ENCODE data around the gene ZDHHC3. TPM values are rescaled to one million over a fixed set of nuclear protein-coding genes. Genes with fewer than 3 reads are reported as not detected.
A peak's percentile ranks its signal among the peaks of the same experiment; 100 is the strongest.

The ZDHHC3 gene
- polyA plus RNA-seq: 10 to 100 TPM; 54.3 to 91.3 (median 58.3) TPM
- long read RNA-seq, donor 1: 0 reads
- long read RNA-seq, donor 2, transcript ZDHHC3-205 (7 exons, 2,687 nt): major isoform, 6 of 6 reads
- long read RNA-seq, donor 2, partial matches to known transcripts: 0 of 6 reads
- long read RNA-seq, donor 2, other reads (novel, unspliced or antisense): 0 of 6 reads
- long read RNA-seq, donor 3, transcript ZDHHC3-205 (7 exons, 2,687 nt): major isoform, 7 of 8 reads
- long read RNA-seq, donor 3, partial matches to known transcripts: 0 of 8 reads
- long read RNA-seq, donor 3, other reads (novel, unspliced or antisense): 0 of 8 reads
- long read RNA-seq, donor 4: 0 reads
- long read RNA-seq, donor 5, partial matches to known transcripts: 0 of 4 reads
- long read RNA-seq, donor 5, other reads (novel, unspliced or antisense): 0 of 4 reads
- long read RNA-seq, donor 6, transcript ZDHHC3-205 (7 exons, 2,687 nt): major isoform, 7 of 8 reads
- long read RNA-seq, donor 6, partial matches to known transcripts: 0 of 8 reads
- long read RNA-seq, donor 6, other reads (novel, unspliced or antisense): 0 of 8 reads
- long read RNA-seq, donor 7: 0 reads
- long read RNA-seq, donor 8, partial matches to known transcripts: 0 of 1 reads
- long read RNA-seq, donor 8, other reads (novel, unspliced or antisense): 0 of 1 reads
- long read RNA-seq, donor 9, partial matches to known transcripts: 0 of 1 reads
- long read RNA-seq, donor 9, other reads (novel, unspliced or antisense): 0 of 1 reads
- long read RNA-seq, donor 10, transcript ZDHHC3-205 (7 exons, 2,687 nt): major isoform, 13 of 19 reads
- long read RNA-seq, donor 10, partial matches to known transcripts: 0 of 19 reads
- long read RNA-seq, donor 10, other reads (novel, unspliced or antisense): 0 of 19 reads

- 0 to 1% (median 0%) methylated on average over 80 to 82 of the region's 82 CpGs for WGBS, 3 donors
- H3K27ac ChIP-seq (ENCODE audit: low read depth in 1 of 3, low read length in 2 of 3): peak within 1 kb of the TSS; percentile 92 to 95 (median 94)
- H3K4me1 ChIP-seq (ENCODE audit: control insufficient read depth in 3 of 3, insufficient read depth in 2 of 3, low read depth in 1 of 3, low read length in 2 of 3): peaks cover 5 to 15% (median 9%) of the 10 kb centered on the region in 3 donors
- H3K4me3 ChIP-seq (ENCODE audit: low read depth in 1 of 3, low read length in 3 of 3): peak within 1 kb of the TSS; percentile 91 to 95 (median 94)
- H3K9me3 ChIP-seq (ENCODE audit: control insufficient read depth in 2 of 2, insufficient read depth in 1 of 2, low read depth in 1 of 2, low read length in 1 of 2): no peaks in the 10 kb centered on the region
- FAIRE-seq: no peak
- no peaks in the 10 kb centered on the region for H3K27me3 ChIP-seq (ENCODE audit: control insufficient read depth in 3 of 3, insufficient read depth in 3 of 3, low read length in 3 of 3)
- no peaks in the 10 kb centered on the region for H3K36me3 ChIP-seq (ENCODE audit: control insufficient read depth in 3 of 3, insufficient read depth in 2 of 3, low read depth in 1 of 3, low read length in 3 of 3)
- DNase-seq: peak; percentile 88 to 96
Measured at GRCh38 chr3:44976002-44976815, at the start of gene ZDHHC3, which contains the start of gene EXOSC7. TSS of gene ZDHHC3 (minus strand) at chr3:44976174. CDS start at chr3:44959436, 16,738 bp downstream. TSS of gene EXOSC7 (plus strand) at chr3:44976244. CDS start at chr3:44976278, 34 bp downstream.

DNA sequence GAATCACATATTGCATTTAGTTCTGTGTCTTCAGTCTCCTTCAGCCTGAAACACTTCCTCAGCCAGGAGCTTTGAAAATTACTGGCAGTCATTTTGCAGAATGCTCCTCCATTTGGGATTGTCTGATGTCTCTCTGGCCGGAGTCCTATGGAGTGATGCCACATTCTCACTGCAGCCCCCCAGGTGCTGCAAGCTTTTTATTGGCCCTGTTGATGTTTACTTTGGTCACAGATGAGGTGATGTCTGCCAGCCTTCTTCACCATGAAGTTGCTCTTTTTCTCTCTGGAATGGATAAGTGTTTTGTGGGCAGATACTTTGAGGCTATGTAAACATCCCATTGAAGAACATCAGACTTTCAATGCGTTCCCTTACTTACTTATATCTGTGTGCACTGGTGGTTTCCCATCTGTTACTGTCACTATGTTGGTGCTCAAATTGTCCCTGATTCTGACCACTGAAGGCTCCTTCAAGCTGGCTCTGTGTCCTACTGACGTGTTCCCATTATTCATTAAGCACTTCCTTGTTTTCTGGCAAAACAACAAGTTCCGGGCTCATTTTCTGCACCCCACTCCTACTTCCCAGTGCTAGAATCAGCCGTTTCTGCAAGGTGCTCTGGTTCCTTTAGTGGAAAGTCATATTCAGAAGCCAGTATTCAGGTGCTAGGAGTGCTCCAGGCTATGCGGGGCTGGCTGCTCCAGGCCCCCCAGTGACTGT is 48.7 kb upstream of the ZDHHC3 start:
- no peaks in the 10 kb centered on the region for H3K9me3 ChIP-seq (ENCODE audit: control insufficient read depth in 2 of 2, insufficient read depth in 1 of 2, low read depth in 1 of 2, low read length in 1 of 2)
- peaks cover 0 to 3% (median 0%) of the 10 kb centered on the region in 3 donors for H3K27me3 ChIP-seq (ENCODE audit: control insufficient read depth in 3 of 3, insufficient read depth in 3 of 3, low read length in 3 of 3)
- no peak for FAIRE-seq
- H3K4me3 ChIP-seq (ENCODE audit: low read depth in 1 of 3, low read length in 3 of 3): no peak overlapping the region
- DNase-seq: no peak
- H3K36me3 ChIP-seq (ENCODE audit: control insufficient read depth in 3 of 3, insufficient read depth in 2 of 3, low read depth in 1 of 3, low read length in 3 of 3): peaks cover 0 to under 1% (median 0%) of the 10 kb centered on the region in 3 donors
- H3K4me1 ChIP-seq (ENCODE audit: control insufficient read depth in 3 of 3, insufficient read depth in 2 of 3, low read depth in 1 of 3, low read length in 2 of 3): peaks cover 0 to 4% (median 0%) of the 10 kb centered on the region in 3 donors
- 49 to 67% (median 63%) methylated on average over 6 of the region's 6 CpGs for WGBS, 3 donors
- H3K27ac ChIP-seq (ENCODE audit: low read depth in 1 of 3, low read length in 2 of 3): peak overlapping the region in 1 of 3 donors; percentile 28

- Histone ChIP-seq H3K36me3 (ENCODE audit: control insufficient read depth in 3 of 3, insufficient read depth in 2 of 3, low read depth in 1 of 3, low read length in 3 of 3) (peaks cover 0 to 3% (median 0%) of the 10 kb centered on the region in 3 donors), H3K4me3 (ENCODE audit: low read depth in 1 of 3, low read length in 3 of 3) (no peak overlapping the region), H3K27me3 (ENCODE audit: control insufficient read depth in 3 of 3, insufficient read depth in 3 of 3, low read length in 3 of 3) (peaks cover 0 to 3% (median 0%) of the 10 kb centered on the region in 3 donors), H3K9me3 (ENCODE audit: control insufficient read depth in 2 of 2, insufficient read depth in 1 of 2, low read depth in 1 of 2, low read length in 1 of 2) (no peaks in the 10 kb centered on the region), H3K27ac (ENCODE audit: low read depth in 1 of 3, low read length in 2 of 3) (no peak overlapping the region), H3K4me1 (ENCODE audit: control insufficient read depth in 3 of 3, insufficient read depth in 2 of 3, low read depth in 1 of 3, low read length in 2 of 3) (peaks cover 0 to 4% (median 0%) of the 10 kb centered on the region in 3 donors)
- FAIRE-seq (no peak), DNase-seq (no peak)
- 53 to 74% (median 65%) methylated on average over 3 of the region's 3 CpGs for WGBS, 3 donors
Measured at GRCh38 chr3:45023675-45024074, 47.7 kb upstream of the ZDHHC3 start.

GRCh38 chr3:45021524-45022297 is 45.7 kb upstream of the ZDHHC3 start:
- FAIRE-seq (no peak), DNase-seq (no peak)
- Histone ChIP-seq H3K4me3 (ENCODE audit: low read depth in 1 of 3, low read length in 3 of 3) (no peak overlapping the region), H3K4me1 (ENCODE audit: control insufficient read depth in 3 of 3, insufficient read depth in 2 of 3, low read depth in 1 of 3, low read length in 2 of 3) (no peaks in the 10 kb centered on the region), H3K27ac (ENCODE audit: low read depth in 1 of 3, low read length in 2 of 3) (no peak overlapping the region), H3K27me3 (ENCODE audit: control insufficient read depth in 3 of 3, insufficient read depth in 3 of 3, low read length in 3 of 3) (peaks cover 0 to 3% (median 0%) of the 10 kb centered on the region in 3 donors), H3K9me3 (ENCODE audit: control insufficient read depth in 2 of 2, insufficient read depth in 1 of 2, low read depth in 1 of 2, low read length in 1 of 2) (no peaks in the 10 kb centered on the region), H3K36me3 (ENCODE audit: control insufficient read depth in 3 of 3, insufficient read depth in 2 of 3, low read depth in 1 of 3, low read length in 3 of 3) (peaks cover 0 to 4% (median 0%) of the 10 kb centered on the region in 3 donors)
- WGBS, 3 donors: 69 to 74% (median 71%) methylated on average over 12 of the region's 12 CpGs

DNA sequence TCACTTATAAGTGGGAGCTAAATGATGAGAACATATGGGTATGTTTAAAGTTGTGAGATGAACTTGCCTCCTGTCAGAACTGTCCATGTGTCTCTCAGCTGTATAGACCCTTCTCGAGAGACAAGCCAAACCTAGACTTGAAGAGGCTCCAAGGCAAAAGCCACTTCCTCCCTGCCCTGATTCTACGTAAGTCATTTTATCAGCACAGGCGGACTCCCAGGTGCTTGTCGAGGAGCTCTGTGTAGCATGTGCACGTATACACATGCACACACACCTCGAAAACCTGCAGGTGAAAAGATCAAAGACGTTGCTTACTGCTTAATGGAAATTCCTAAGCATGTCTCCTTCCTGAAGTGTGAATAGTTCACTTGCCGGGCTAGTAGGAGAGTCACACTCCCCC is 44.6 kb upstream of the ZDHHC3 start:
- FAIRE-seq (no peak), DNase-seq (no peak)
- WGBS, 3 donors: 66 to 73% (median 73%) methylated on average over 8 of the region's 8 CpGs
- Histone ChIP-seq H3K4me3 (ENCODE audit: low read depth in 1 of 3, low read length in 3 of 3) (no peak overlapping the region), H3K27me3 (ENCODE audit: control insufficient read depth in 3 of 3, insufficient read depth in 3 of 3, low read length in 3 of 3) (no peaks in the 10 kb centered on the region), H3K9me3 (ENCODE audit: control insufficient read depth in 2 of 2, insufficient read depth in 1 of 2, low read depth in 1 of 2, low read length in 1 of 2) (no peaks in the 10 kb centered on the region), H3K36me3 (ENCODE audit: control insufficient read depth in 3 of 3, insufficient read depth in 2 of 3, low read depth in 1 of 3, low read length in 3 of 3) (peaks cover 0 to 4% (median 0%) of the 10 kb centered on the region in 3 donors), H3K27ac (ENCODE audit: low read depth in 1 of 3, low read length in 2 of 3) (no peak overlapping the region), H3K4me1 (ENCODE audit: control insufficient read depth in 3 of 3, insufficient read depth in 2 of 3, low read depth in 1 of 3, low read length in 2 of 3) (no peaks in the 10 kb centered on the region)

- no peak for DNase-seq
- 69 to 92% (median 78%) methylated on average over 5 of the region's 5 CpGs for WGBS, 3 donors
- FAIRE-seq: no peak
Measured at GRCh38 chr3:45017821-45018220, 41.8 kb upstream of the ZDHHC3 start.

GRCh38 chr3:45016916-45017315 is 40.9 kb upstream of the ZDHHC3 start:
- no peaks in the 10 kb centered on the region for H3K4me1 ChIP-seq (ENCODE audit: control insufficient read depth in 3 of 3, insufficient read depth in 2 of 3, low read depth in 1 of 3, low read length in 2 of 3)
- 77 to 90% (median 89%) methylated on average over 2 of the region's 2 CpGs for WGBS, 3 donors
- no peaks in the 10 kb centered on the region for H3K27me3 ChIP-seq (ENCODE audit: control insufficient read depth in 3 of 3, insufficient read depth in 3 of 3, low read length in 3 of 3)
- H3K27ac ChIP-seq (ENCODE audit: low read depth in 1 of 3, low read length in 2 of 3): no peak overlapping the region
- FAIRE-seq (no peak), DNase-seq (no peak)
- H3K4me3 ChIP-seq (ENCODE audit: low read depth in 1 of 3, low read length in 3 of 3): no peak overlapping the region
- H3K36me3 ChIP-seq (ENCODE audit: control insufficient read depth in 3 of 3, insufficient read depth in 2 of 3, low read depth in 1 of 3, low read length in 3 of 3): peaks cover 0 to 22% (median 0%) of the 10 kb centered on the region in 3 donors
- H3K9me3 ChIP-seq (ENCODE audit: control insufficient read depth in 2 of 2, insufficient read depth in 1 of 2, low read depth in 1 of 2, low read length in 1 of 2): no peaks in the 10 kb centered on the region

More at GRCh38 chr3:45017821-45018220, 41.8 kb upstream of the ZDHHC3 start:
- no peaks in the 10 kb centered on the region for H3K27me3 ChIP-seq (ENCODE audit: control insufficient read depth in 3 of 3, insufficient read depth in 3 of 3, low read length in 3 of 3)
- H3K4me3 ChIP-seq (ENCODE audit: low read depth in 1 of 3, low read length in 3 of 3): no peak overlapping the region
- H3K27ac ChIP-seq (ENCODE audit: low read depth in 1 of 3, low read length in 2 of 3): no peak overlapping the region
- H3K36me3 ChIP-seq (ENCODE audit: control insufficient read depth in 3 of 3, insufficient read depth in 2 of 3, low read depth in 1 of 3, low read length in 3 of 3): peaks cover 0 to 17% (median 0%) of the 10 kb centered on the region in 3 donors
- H3K4me1 ChIP-seq (ENCODE audit: control insufficient read depth in 3 of 3, insufficient read depth in 2 of 3, low read depth in 1 of 3, low read length in 2 of 3): no peaks in the 10 kb centered on the region
- no peaks in the 10 kb centered on the region for H3K9me3 ChIP-seq (ENCODE audit: control insufficient read depth in 2 of 2, insufficient read depth in 1 of 2, low read depth in 1 of 2, low read length in 1 of 2)

All from small intestine (tissue), 16 donors.